K562 (cell line): ENCODE measurements around the gene ITPKB. TPM values are rescaled to one million over a fixed set of nuclear protein-coding genes. Genes with fewer than 3 reads are reported as not detected.

ENCODE experiments used
- ATAC-seq: fragments of 200-7000 bp; cut with Tn5 transposase; 3 replicates; pipeline ENCODE4 v1.9.1; 2020; ENCODE audit warnings: moderate library complexity
- BruUV-seq: library from RNA; stranded (reverse); fragments of 400-500 nt; replicated peaks from 2 replicates; lab custom pipeline; 2021; lab: Mats Ljungman, UMichigan
- CTCF ChIA-PET: fragments of 300-600 bp; formaldehyde crosslinking; extraction: SDS; loops from one replicate; lab custom pipeline; 2021; ENCODE audit warnings: low intra/inter-chr PET ratio; lab: Yijun Ruan, JAX
- POLR2A ChIA-PET: fragments of 300-600, 350-650 bp; sonication (Branson Sonifier 250); formaldehyde crosslinking; extraction: SDS; loops from one replicate; lab custom pipeline; 2021; ENCODE audit warnings: antibody characterized with exemption, inconsistent platforms; lab: Yijun Ruan, JAX
- DNase-seq, 4 experiments: peaks; one replicate each; pipeline versions ENCODE4 v3.0.0 to v3.0.0-alpha.2; 2011 to 2018; ENCODE audit warnings: low spot score in 3 of 4, mixed read lengths in 3 of 4; ENCODE audit errors: extremely low read depth in 1 of 4
- FAIRE-seq: peaks from 2 replicates; lab custom pipeline; 2011; peaks lifted over from hg19 to GRCh38; lab: Jason Lieb, UNC
- H2AFZ ChIP-seq: 2 replicates; pipeline ENCODE4 v1.6.0; 2011; ENCODE audit warnings: low read depth, low read length, control low read depth, inconsistent platforms
- H3K27ac ChIP-seq: fragments of 200-600 bp; 3 replicates; pipeline ENCODE4 v1.8.0; 2011; ENCODE audit warnings: low read depth, mild to moderate bottlenecking, control low read depth, inconsistent platforms, low read length, moderate library complexity, mixed read lengths; ENCODE audit errors: extremely low read depth
- H3K27me3 ChIP-seq, 2 experiments: fragments of 300-600 bp in 1 of 2; 2 replicates in 1 of 2; 3 replicates in 1 of 2; pipeline versions ENCODE4 v1.6.0 to v1.8.0; 2011; ENCODE audit warnings: inconsistent platforms in 2 of 2, low read length in 2 of 2, mild to moderate bottlenecking in 1 of 2, mixed read lengths in 1 of 2, moderate library complexity in 1 of 2; ENCODE audit not compliant: control insufficient read depth in 2 of 2, insufficient read depth in 2 of 2
- H3K36me3 ChIP-seq: fragments of 300-600 bp; 3 replicates; pipeline ENCODE4 v1.8.0; 2011; ENCODE audit warnings: mild to moderate bottlenecking, low read length, inconsistent platforms; ENCODE audit not compliant: control insufficient read depth, insufficient read depth
- H3K4me1 ChIP-seq, 2 experiments: fragments of 200-600 bp in 1 of 2; replicated peaks in 1 of 2; 2 replicates in 1 of 2; 3 replicates in 1 of 2; pipeline versions ENCODE4 v1.5.1 to v1.8.0; 2011; ENCODE audit warnings: inconsistent platforms in 2 of 2, low read length in 2 of 2, mild to moderate bottlenecking in 1 of 2, mixed read lengths in 1 of 2, moderate library complexity in 1 of 2; ENCODE audit not compliant: control insufficient read depth in 2 of 2, insufficient read depth in 2 of 2
- H3K4me2 ChIP-seq: 2 replicates; pipeline ENCODE4 v1.6.1; 2011; ENCODE audit warnings: low read length, control low read depth, inconsistent platforms, mixed read lengths; ENCODE audit not compliant: insufficient read depth
- H3K4me3 ChIP-seq: fragments of 200-600 bp; sonication (generic), shearing (Covaris generic); 2 replicates; pipeline ENCODE4 v1.5.1; 2016; ENCODE audit warnings: control low read depth, inconsistent platforms
- H3K79me2 ChIP-seq: fragments of 200-600 bp; 3 replicates; pipeline ENCODE4 v1.8.0; 2011; ENCODE audit warnings: low read length, inconsistent platforms; ENCODE audit not compliant: control insufficient read depth, insufficient read depth
- H3K9ac ChIP-seq, 2 experiments: 2 replicates each; pipeline versions ENCODE4 v1.6.0 to v1.6.1; 2011; ENCODE audit warnings: low read depth in 2 of 2, low read length in 2 of 2, control low read depth in 1 of 2, inconsistent platforms in 1 of 2, mild to moderate bottlenecking in 1 of 2, mixed read lengths in 1 of 2; ENCODE audit not compliant: insufficient read depth in 1 of 2
- H3K9me1 ChIP-seq: one replicate; pipeline ENCODE4 v1.6.0; 2011; ENCODE audit warnings: inconsistent platforms, mild to moderate bottlenecking, low read length, moderate library complexity; ENCODE audit not compliant: control insufficient read depth, insufficient read depth
- H3K9me3 ChIP-seq: replicated peaks from 2 replicates; pipeline ENCODE4 v1.5.1; 2011; ENCODE audit warnings: low read depth, low read length, inconsistent platforms; ENCODE audit not compliant: control insufficient read depth, insufficient read depth
- H4K20me1 ChIP-seq: replicated peaks from 2 replicates; pipeline ENCODE4 v1.6.1; 2011; ENCODE audit warnings: low read length, inconsistent platforms, mixed read lengths; ENCODE audit not compliant: control insufficient read depth, insufficient read depth
- CBFA2T3 ChIP-seq: fragments of 450-650 bp; IDR thresholded peaks from 2 replicates; pipeline ENCODE4 v1.6.1; 2017
- CHD1 ChIP-seq: fragments of 200-600 bp; sonication (generic); IDR thresholded peaks from one replicate; pipeline ENCODE4 v1.6.1; 2012; ENCODE audit warnings: mild to moderate bottlenecking, moderate library complexity, low read length, inconsistent platforms
- CREM ChIP-seq: IDR thresholded peaks from 2 replicates; pipeline ENCODE4 v1.6.1; 2014; ENCODE audit warnings: antibody characterized with exemption, low read depth
- GABPB1 ChIP-seq: sonication (generic); formaldehyde crosslinking; IDR thresholded peaks from 2 replicates; pipeline ENCODE4 v1.8.0; 2022; ENCODE audit warnings: mild to moderate bottlenecking, missing genetic modification reagents
- HNRNPL ChIP-seq: fragments of 200-400 bp; formaldehyde crosslinking; IDR thresholded peaks from 2 replicates; pipeline ENCODE4 v1.6.1; 2017; ENCODE audit warnings: low read depth, mild to moderate bottlenecking, low read length
- NCOA1 ChIP-seq: fragments of 450-650 bp; IDR thresholded peaks from 2 replicates; pipeline ENCODE4 v1.6.1; 2016; ENCODE audit warnings: low read depth
- PHB2 ChIP-seq: fragments of 450-650 bp; IDR thresholded peaks from 2 replicates; pipeline ENCODE4 v1.6.1; 2017; ENCODE audit warnings: low read depth
- RNF2 ChIP-seq: sonication (generic); IDR thresholded peaks from 2 replicates; pipeline ENCODE4 v1.6.1; 2016
- TBP ChIP-seq: optimal IDR thresholded peaks from 2 replicates; pipeline ENCODE3; 2011; ENCODE audit warnings: low read depth, low read length, improper control_type of control experiment
- ZBTB8A ChIP-seq: fragments of 450-650 bp; IDR thresholded peaks from 2 replicates; pipeline ENCODE4 v1.6.1; 2018; ENCODE audit warnings: mild to moderate bottlenecking, moderate library complexity; ENCODE audit not compliant: partially characterized antibody
- WGBS: fragments of 100-300 bp; shearing (Covaris generic); methylation state at CpG from one replicate; pipeline ENCODE4 v1.1.6; 2016; ENCODE audit warnings: low coverage, mixed read lengths; ENCODE audit not compliant: insufficient coverage; ENCODE audit errors: missing lambda C conversion rate; 5-methylcytosine and 5-hydroxymethylcytosine counted together
- in situ Hi-C: fragments of 300-500 bp; cut with MboI; formaldehyde crosslinking; loops from 4 replicates; pipeline ENCODE4 v1.15.0; 2018; ENCODE audit warnings: inconsistent platforms, mixed read lengths
- intact Hi-C: fragments of 100-400 bp; cut with micrococcal nuclease; formaldehyde crosslinking; loops from 2 replicates; pipeline ENCODE4 v1.14.2; 2022
- polyA plus RNA-seq, 8 experiments: library from polyadenylated mRNA; depleted of rRNA in 4 of 8; stranded (reverse) in 5 of 8; unstranded in 3 of 8; fragments of >200 nt; fragmentation: Nextera tagmentation in 2 of 8; fragmentation: Illumina TruSeq in 1 of 8; extraction: Ambion mirVana in 2 of 8; extraction: Trizol in 1 of 8; gene quantifications; 2 replicates each; pipeline versions ENCODE4 v1.2.1 to v1.2.3, GENCODE V29; 2011 to 2014; ENCODE audit warnings: inconsistent platforms in 1 of 8, missing spikeins in 1 of 8
- total RNA-seq, 7 experiments: library from RNA; depleted of rRNA in 6 of 7; stranded (reverse); fragments of >200 nt in 6 of 7; fragmentation: Illumina TruSeq in 2 of 7; extraction: Trizol in 2 of 7; gene quantifications; 2 replicates each; pipeline versions ENCODE4 v1.2.1 to v1.2.3, GENCODE V29; 2011 to 2021; ENCODE audit warnings: low replicate concordance in 1 of 7
- TF ChIP-seq, protein P1 (sequence below): fragments of 250-450 bp; sonication (Bioruptor Pico); IDR thresholded peaks from 2 replicates; pipeline ENCODE4 v1.9.0; 2021; ENCODE audit warnings: mild to moderate bottlenecking

ITPKB gene
- total and polyA plus RNA-seq, 9 of the 15 experiments (the other 6 are each of a cell fraction or from before 2014, with no cell fraction given): 0.01 to 0.22 TPM; not detected in 7

DNA sequence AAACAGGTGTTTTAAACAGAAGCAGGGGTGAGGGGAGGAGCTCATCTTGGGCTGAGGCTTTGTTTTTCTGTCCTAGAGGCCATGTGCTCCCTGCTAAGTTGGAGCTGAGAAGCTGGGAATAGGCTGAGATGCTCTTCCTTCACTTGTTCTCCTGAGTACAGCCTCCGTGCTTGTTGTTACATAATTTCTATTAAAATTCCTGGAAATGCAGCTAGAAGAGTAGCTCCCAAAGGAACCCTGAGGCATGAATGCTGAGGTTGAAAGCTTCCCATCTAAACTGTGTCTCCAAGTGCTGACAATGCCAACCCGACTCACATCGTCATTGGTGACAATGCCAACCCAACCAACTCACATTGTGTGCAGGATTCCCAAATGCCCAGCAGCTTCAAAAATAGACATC is 12.6 kb upstream of the ITPKB start:
- Histone ChIP-seq H3K27me3 (peaks cover 28 to 34% of the 10 kb centered on the region in 2 experiments), H3K9me3 (no peaks in the 10 kb centered on the region), H2AFZ (no peak overlapping the region), H4K20me1 (no peaks in the 10 kb centered on the region), H3K9ac (no peak overlapping the region), H3K79me2 (no peaks in the 10 kb centered on the region), H3K36me3 (no peaks in the 10 kb centered on the region), H3K4me3 (no peak overlapping the region), H3K27ac (no peak overlapping the region), H3K4me1 (peaks cover 11 to 12% of the 10 kb centered on the region in 2 experiments; a peak in 3 of 5 replicates), H3K4me2 (no peak overlapping the region), H3K9me1 (no peaks in the 10 kb centered on the region)
- FAIRE-seq (no peak), ATAC-seq (no peak), DNase-seq (no peak)
- POLR2A ChIA-PET: interaction anchor here (0.6 to 1.4 kb wide), 5 partner anchors 9 to 55 kb away, joined by 3 to 5 read pairs (median 3); no protein-coding TSS in a partner anchor
- intact Hi-C loops: no loop called here
- BruUV-seq: no TSS peak
- in situ Hi-C loops: no loop called here
- 2% methylated on average over 3 of the region's 3 CpGs for WGBS
- CTCF ChIA-PET: no interaction called here
- TF ChIP-seq HNRNPL (no peak), CREM (no peak), PHB2 (no peak), TBP (no peak), NCOA1 (no peak), CHD1 (no peak), CBFA2T3 (no peak), ZBTB8A (no peak), GABPB1 (no peak), RNF2 (no peak)
- TF ChIP-seq, protein P1, sequence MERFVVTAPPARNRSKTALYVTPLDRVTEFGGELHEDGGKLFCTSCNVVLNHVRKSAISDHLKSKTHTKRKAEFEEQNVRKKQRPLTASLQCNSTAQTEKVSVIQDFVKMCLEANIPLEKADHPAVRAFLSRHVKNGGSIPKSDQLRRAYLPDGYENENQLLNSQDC: no peak
